GF-D8 (cell line): ENCODE data around the gene RSBN1L.
"Not testable (repeated sequence)": the region's sequence is repeated elsewhere in the genome, so short reads cannot be mapped to it uniquely, and the experiment has no call there.

Experiments used
- DNase-seq: peaks from one replicate; lab custom pipeline; 2025; lab: John Stamatoyannopoulos, UW

RSBN1L gene

DNA sequence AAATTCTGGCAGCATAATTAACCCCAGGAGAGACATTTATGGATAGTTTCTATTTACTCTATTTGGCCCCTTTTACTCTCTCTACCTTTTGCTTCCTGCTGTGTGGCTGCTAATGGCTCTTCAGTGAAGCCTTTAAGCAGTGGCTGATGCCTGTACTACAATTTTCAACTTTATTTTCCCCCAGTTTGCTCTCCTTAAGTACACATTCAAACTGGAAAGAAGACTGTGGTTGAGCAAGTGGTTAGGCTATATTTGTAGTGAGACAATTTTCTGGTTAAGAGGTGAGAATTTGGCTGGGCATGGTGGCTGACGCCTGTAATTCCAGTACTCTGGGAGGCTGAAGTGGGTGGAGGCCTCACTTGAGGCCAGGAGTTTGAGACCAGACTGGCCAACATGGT, 8.5 kb upstream of the RSBN1L start:
- no peak for DNase-seq

GRCh38 chr7:77690289-77690688, 6.0 kb upstream of the RSBN1L start:
- no peak for DNase-seq

GRCh38 chr7:77691892-77692491, 4.3 kb upstream of the RSBN1L start:
- no peak for DNase-seq

DNA sequence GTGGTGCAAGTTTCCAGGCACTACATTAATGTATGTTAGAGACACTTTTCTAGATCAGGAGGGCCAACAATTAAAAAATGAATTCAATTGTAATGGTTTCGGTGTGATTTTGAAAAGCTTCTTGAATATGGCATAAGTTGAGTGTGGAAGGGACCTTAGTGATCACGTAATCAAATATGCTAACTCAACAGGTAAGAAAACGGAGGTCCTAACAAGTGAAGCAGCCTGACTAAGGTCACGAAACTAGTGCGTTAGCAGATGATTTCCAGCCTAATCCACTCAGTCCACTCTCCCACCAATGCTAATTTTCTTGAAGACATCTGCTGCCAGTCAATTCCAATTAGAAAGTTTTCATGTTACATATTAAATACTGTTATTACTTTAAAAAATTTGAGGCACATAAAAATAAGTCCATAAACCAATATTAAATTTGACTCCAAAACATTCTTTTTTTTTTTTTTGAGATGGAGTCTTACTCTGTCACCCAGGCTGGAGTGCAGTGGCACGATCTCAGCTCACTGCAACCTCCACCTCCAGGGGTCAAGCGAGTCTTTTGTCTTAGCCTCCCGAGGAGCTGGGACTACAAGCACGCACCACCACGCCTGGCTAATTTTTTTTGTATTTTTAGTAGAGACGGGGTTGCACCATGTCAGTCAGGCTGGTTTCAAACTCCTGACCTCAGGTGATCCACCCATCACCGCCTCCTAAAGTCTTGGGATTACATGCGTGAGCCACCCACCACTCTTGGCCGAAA, 2.3 kb upstream of the RSBN1L start:
- no peak for DNase-seq

DNA sequence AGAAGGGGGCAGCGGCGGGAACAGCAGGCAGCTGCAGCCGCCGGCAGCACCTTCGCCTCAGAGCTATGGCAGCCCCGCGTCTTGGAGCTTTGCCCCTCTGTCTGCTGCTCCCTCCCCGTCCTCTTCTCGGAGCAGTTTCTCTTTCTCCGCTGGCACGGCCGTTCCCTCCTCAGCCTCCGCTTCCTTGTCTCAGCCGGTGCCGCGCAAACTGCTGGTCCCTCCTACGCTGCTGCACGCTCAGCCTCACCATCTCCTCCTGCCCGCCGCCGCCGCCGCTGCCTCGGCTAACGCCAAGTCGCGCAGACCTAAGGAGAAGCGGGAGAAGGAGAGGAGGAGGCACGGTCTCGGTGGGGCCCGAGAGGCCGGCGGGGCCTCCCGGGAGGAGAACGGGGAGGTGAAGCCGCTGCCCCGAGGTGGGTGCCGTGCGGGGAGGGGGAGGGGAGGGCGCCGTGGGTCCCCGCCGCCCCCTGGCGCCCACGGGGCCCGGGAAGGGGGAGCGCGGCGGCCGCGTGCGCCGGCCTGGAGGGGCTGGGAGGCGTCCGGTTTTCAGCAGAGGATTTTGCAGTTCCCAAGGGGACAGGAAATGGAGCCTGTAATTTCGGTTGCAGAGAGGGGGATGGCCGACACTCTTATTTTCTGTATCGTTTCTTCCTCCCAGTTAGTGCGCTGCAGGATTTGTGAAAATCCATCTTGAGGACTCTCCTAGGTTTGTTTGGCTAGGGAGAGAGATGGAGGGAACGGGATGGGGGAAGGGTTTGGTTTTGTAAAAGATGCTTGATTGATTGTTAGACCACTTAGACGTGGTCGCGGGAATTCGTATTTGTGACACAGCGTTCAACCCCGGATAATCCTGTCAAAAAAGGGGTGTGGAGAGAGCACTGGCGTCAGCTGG, 630 bp downstream of the RSBN1L start:
- DNase-seq: peak; percentile 33

DNA sequence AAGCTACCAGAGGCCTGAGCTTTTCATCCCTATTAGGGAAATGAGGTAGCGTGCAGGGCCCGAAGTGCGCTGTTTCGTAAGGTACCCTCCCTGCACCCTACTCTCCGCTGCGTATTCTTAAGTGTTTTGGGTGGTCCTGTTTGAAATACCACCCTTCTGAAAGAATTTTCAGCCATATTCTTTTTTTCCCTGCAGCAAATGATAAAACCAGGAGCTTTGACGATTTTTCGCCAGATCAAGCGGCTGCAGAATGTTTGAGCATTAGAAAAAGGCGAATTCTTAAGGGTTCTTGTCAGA, 1.2 kb downstream of the RSBN1L start:
- peak; percentile 50 for DNase-seq

DNA sequence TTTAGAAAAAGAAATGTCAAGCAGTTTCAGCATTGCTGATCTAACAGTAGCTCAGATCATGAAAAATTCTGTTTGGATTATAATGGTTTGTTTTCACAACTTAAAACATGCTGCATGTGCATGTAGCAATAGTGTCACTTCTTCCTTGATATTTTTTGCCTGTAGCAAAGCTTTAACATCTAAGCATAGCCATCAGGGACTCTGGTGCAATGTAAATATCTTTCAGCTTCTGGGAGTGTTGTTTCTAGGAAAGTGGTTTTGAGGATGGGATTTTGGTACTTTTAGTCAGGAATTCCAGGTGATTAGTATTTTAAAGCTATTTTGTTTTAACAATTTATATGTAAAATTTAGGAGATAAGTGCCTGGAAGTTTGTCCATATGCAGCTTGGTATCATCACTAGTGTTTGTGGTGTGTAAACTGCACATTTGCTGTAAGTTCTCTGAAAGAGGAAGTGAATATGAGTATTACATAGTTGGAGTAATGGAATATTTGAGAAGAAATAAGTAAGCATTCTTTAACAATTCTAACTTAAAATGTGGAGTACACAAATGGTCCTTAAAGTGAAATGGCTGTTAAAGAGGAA, 1.9 kb downstream of the RSBN1L start:
- peak; percentile 69 for DNase-seq

- DNase-seq: no peak
Measured at GRCh38 chr7:77699056-77699455, 2.8 kb downstream of the RSBN1L start.

DNA sequence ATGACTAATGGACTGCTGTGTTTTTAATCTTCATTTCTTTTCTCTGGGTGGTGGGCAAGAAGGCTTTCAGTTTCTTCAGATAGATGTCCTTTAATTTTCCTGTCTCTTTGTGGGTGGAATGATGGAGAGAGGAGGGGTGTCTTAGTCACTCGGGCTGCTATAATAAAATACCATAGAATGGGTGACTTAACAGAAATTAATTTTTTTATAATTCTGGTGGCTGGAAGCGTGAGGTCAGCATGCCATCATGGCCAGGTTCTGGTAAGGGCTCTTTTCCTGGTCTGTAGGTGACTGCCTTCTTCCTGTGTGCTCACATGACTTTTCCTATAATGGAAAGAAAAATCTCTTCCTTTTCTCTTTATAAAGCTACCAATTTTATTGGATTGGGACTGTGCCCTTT, 6.3 kb downstream of the RSBN1L start:
- no peak for DNase-seq

DNA sequence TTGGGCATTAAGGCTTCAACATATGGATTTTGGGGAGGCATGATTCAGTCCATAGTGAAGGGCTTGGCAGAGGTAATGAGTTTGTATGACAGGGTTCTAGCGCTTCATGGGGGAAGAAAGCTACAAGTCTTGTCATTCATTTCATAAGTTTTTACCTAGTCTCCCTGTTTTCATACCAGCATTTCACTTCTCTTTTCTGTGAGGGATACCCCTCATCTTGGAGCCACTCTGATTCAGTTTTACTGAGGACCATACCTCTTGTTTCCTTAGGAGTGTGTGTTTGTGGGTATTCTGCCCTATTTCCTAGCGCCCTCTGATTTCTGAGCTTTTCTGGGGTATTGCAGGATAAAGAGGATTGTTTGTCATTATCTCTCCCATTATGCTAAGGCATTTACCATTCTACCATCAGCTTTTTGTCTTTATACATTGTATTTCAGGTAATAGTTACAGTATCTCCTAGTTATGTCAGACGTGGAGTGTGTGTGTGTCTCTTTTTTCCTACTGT, 6.8 kb downstream of the RSBN1L start:
- no peak for DNase-seq

GRCh38 chr7:77703669-77704068, 7.4 kb downstream of the RSBN1L start:
- not testable (repeated sequence) for DNase-seq

DNA sequence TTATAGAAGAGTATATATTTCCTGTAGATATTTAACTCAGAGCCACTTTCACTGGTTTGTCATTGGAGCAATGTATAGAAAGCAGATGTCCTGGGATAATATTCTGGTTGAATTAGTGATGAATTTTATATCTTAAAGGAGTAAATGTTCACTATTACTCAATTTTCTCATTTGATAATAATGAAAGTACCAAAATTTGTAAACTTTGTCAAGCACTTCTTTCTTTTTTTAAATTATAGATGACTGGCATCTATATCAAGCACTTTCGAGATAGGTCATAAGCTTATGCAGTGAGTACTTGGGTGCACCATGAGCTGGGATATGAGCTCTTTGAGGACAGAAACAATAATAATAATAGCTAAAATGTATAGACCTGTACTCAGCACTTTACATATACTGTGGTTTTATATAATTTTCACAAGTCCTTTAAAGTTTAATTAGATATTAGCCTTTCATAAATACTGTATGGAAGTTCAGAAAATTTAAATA, 11.3 kb downstream of the RSBN1L start:
- DNase-seq: no peak

DNA sequence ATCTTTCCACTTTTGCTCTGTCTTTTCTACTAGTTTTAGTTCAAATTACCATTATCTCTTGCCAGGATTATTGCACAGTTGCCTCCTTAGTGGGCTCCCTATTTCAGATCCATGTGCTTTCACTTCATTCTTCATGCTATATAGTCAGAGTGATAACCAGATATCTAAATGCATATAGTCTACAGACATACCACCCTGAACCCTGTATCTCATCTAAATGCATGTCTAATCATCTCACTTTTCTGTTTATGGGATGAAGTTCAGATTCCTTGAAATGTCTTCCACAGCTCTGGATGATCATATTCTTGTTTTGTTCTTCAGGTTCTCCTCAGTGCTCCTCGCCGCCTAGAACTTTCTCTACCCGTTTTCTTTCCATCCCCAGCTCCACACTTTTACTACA, 13.8 kb downstream of the RSBN1L start:
- no peak for DNase-seq

GRCh38 chr7:77710861-77711260, 14.6 kb downstream of the RSBN1L start:
- no peak for DNase-seq

GRCh38 chr7:77714195-77714594, 17.9 kb downstream of the RSBN1L start:
- DNase-seq: peak; percentile 32

DNA sequence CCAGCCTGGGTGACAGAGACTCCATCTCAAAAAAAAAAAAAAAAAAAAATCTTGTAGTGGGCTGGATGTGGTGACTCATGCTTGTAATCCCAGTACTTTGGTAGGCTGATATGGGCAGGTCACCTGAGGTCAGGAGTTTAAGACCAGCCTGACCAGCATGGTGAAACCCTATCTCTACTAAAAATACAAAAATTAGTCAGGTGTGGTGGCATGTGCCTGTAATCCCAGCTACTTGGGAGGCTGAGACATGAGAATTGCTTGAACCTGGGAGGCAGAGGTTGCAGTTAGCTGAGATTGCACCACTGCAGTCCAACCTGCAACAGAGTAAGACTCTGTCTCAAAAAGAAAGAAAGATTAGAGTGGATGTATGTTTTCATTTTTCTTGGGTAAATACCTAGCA, 18.7 kb downstream of the RSBN1L start:
- DNase-seq: not testable (repeated sequence)

GRCh38 chr7:77716804-77717203, 20.5 kb downstream of the RSBN1L start:
- no peak for DNase-seq

- DNase-seq: not testable (repeated sequence)
Measured at GRCh38 chr7:77717566-77717965, 21.3 kb downstream of the RSBN1L start.

- no peak for DNase-seq
Measured at GRCh38 chr7:77727527-77727926, 31.3 kb downstream of the RSBN1L start.

- DNase-seq: no peak
Measured at GRCh38 chr7:77727936-77728701, 31.9 kb downstream of the RSBN1L start.

DNA sequence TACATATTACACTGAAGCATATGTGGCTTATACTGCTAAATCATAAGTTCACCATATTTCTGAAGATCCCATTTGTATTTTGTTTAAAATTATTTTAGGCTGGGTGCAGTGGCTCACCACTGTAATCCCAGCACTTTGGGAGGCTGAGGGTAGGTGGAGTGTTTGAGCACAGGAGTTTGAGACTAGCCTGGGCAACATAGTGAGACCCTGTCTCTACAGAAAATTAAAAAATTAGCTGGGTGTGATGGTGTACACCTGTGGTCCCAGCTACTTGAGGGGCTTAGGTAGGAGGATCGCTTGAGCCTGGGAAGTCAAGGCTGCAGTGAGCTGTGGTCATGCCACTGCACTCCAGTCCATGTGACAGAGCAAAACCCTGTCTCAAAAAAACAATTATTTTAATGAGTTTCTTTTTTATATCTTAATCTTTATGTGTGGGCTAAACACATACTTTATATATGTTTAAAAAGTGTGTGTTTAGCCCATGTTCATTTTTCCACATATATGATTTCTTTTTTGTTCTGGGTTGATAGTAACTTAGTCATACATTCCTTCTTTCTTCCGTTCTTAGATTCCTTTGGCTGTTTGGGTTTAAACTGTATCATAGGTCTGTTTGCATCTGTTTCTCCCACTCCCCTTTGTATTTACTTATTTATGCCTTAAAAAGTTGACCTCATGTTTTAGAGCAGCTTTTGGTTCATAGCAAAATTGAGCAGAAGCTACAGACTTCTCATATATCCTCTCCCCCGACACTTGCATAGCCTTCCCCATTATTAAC, 33.5 kb downstream of the RSBN1L start:
- no peak for DNase-seq
